ENCODE data around the gene RFNG.

DNA sequence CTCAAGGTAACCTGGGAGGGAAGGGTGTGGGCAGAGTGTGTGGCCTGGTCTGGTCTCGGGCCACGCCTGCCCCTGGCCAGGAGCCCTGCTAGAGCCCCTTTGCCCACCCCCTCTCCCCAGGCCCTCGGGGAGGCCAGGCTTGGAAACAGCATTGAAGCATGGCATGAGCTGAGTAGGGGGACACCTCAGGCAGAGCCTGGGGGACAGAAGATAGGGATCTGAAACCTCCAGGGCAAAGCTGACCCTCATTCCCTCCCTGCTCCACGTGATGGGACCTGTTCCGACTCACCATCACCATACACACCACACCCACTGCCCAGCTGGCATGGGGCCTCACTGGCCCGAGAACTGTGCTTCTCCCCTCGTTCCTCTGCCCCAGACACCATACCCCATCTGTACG, 2.5 kb downstream of the RFNG start:
- TF ChIP-seq CTCF (IDR thresholded peaks at IDR 0.05; ENCODE audit: low read depth, low read length) = no peak
- no peak for TF ChIP-seq POLR2A (IDR thresholded peaks at IDR 0.05; ENCODE audit: extremely low read depth, insufficient read length)

Measured in NB4 (cell line).